ENCODE results near the gene CACNA1D.

GRCh38 chr3:53672981-53673380 lies 178.6 kb downstream of the CACNA1D start:
- TF ChIP-seq, protein P1, sequence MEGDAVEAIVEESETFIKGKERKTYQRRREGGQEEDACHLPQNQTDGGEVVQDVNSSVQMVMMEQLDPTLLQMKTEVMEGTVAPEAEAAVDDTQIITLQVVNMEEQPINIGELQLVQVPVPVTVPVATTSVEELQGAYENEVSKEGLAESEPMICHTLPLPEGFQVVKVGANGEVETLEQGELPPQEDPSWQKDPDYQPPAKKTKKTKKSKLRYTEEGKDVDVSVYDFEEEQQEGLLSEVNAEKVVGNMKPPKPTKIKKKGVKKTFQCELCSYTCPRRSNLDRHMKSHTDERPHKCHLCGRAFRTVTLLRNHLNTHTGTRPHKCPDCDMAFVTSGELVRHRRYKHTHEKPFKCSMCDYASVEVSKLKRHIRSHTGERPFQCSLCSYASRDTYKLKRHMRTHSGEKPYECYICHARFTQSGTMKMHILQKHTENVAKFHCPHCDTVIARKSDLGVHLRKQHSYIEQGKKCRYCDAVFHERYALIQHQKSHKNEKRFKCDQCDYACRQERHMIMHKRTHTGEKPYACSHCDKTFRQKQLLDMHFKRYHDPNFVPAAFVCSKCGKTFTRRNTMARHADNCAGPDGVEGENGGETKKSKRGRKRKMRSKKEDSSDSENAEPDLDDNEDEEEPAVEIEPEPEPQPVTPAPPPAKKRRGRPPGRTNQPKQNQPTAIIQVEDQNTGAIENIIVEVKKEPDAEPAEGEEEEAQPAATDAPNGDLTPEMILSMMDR (optimal IDR thresholded peaks at IDR 0.05 in 1 of 3, IDR thresholded peaks at IDR 0.05 in 1 of 3, conservative IDR thresholded peaks at IDR 0.05 in 1 of 3; ENCODE audit: extremely low read depth in 1 of 3, insufficient read depth in 2 of 3, low read length in 3 of 3) = no peak
- no peak for TF ChIP-seq EZH2 (IDR thresholded peaks at IDR 0.05; ENCODE audit: low read length)
